BJ (cell line): Measurements from ENCODE around the gene BSDC1. TPM values are rescaled to one million over a fixed set of nuclear protein-coding genes. Genes with fewer than 3 reads are reported as not detected.

Experiments
- CTCF ChIA-PET: fragments of 350-600 bp; formaldehyde crosslinking; extraction: SDS; loops from one replicate; lab custom pipeline; 2021; ENCODE audit warnings: antibody characterized with exemption, inconsistent platforms; lab: Yijun Ruan, JAX
- POLR2A ChIA-PET: fragments of 300-600 bp; sonication (Branson Sonifier 250); formaldehyde crosslinking; extraction: SDS; loops from one replicate; lab custom pipeline; 2021; ENCODE audit warnings: antibody characterized with exemption; lab: Charles Lee
- DNase-seq: peaks from one replicate; pipeline ENCODE4 v3.0.0-alpha.2; 2011; ENCODE audit warnings: low read depth
- H3K27me3 ChIP-seq: 2 replicates; pipeline ENCODE4 v1.6.0; 2011; ENCODE audit warnings: low read length; ENCODE audit not compliant: control insufficient read depth, insufficient read depth
- H3K36me3 ChIP-seq: 2 replicates; pipeline ENCODE4 v1.5.1; 2011; ENCODE audit warnings: low read length; ENCODE audit not compliant: control insufficient read depth, insufficient read depth
- H3K4me3 ChIP-seq: 2 replicates; pipeline ENCODE4 v1.5.1; 2011; ENCODE audit warnings: low read depth, mild to moderate bottlenecking, control low read depth, low read length
- CTCF ChIP-seq: IDR thresholded peaks from 2 replicates; pipeline ENCODE4 v1.5.1; 2011; ENCODE audit warnings: low read depth, mild to moderate bottlenecking, control low read depth, inconsistent platforms, low read length, moderate library complexity; ENCODE audit not compliant: insufficient read depth
- polyA plus RNA-seq: library from polyadenylated mRNA; depleted of rRNA; stranded (reverse); fragments of >200 nt; gene quantifications from 2 replicates; pipeline ENCODE4 v1.2.3, GENCODE V29; 2011

BSDC1 gene
- polyA plus RNA-seq, 1 experiment: 74.1 TPM

GRCh38 chr1:32373996-32374592, 20.1 kb downstream of the BSDC1 start:
- ChIA-PET POLR2A (no interaction called here), CTCF (interaction anchor here (0.8 to 2.1 kb wide), 3 partner anchors 14 to 139 kb away, joined by 3 to 6 read pairs (median 3); no protein-coding TSS in a partner anchor)
- Histone ChIP-seq H3K27me3 (no peaks in the 10 kb centered on the region), H3K4me3 (no peak overlapping the region), H3K36me3 (peaks cover 40% of the 10 kb centered on the region)
- no peak for TF ChIP-seq CTCF
- DNase-seq: no peak

- H3K4me3 ChIP-seq: no peak overlapping the region
- no peak for TF ChIP-seq CTCF
- ChIA-PET POLR2A (interaction anchor here (0.6 kb wide), 1 partner anchor 81 kb away, joined by 3 read pairs; no protein-coding TSS in a partner anchor), CTCF (interaction anchor here (0.5 to 2.1 kb wide), 3 partner anchors 28 to 173 kb away, joined by 3 to 6 read pairs (median 3); no protein-coding TSS in a partner anchor)
- H3K27me3 ChIP-seq: no peaks in the 10 kb centered on the region
- no peak for DNase-seq
- H3K36me3 ChIP-seq: peaks cover 34% of the 10 kb centered on the region
Observed at GRCh38 chr1:32372149-32372756, 22.0 kb downstream of the BSDC1 start.

GRCh38 chr1:32367912-32368635, 26.2 kb downstream of the BSDC1 start:
- Histone ChIP-seq H3K27me3 (no peaks in the 10 kb centered on the region), H3K4me3 (no peak overlapping the region), H3K36me3 (peaks cover 31% of the 10 kb centered on the region)
- ChIA-PET CTCF (no interaction called here), POLR2A (no interaction called here)
- no peak for TF ChIP-seq CTCF
- DNase-seq: no peak

GRCh38 chr1:32365445-32365844, 28.8 kb downstream of the BSDC1 start:
- no peak for DNase-seq
- CTCF ChIA-PET: interaction anchor here (1.0 kb wide), 1 partner anchor 35 kb away, joined by 3 read pairs; no protein-coding TSS in a partner anchor

More at GRCh38 chr1:32365445-32365844, 28.8 kb downstream of the BSDC1 start:
- peaks cover 20% of the 10 kb centered on the region for H3K36me3 ChIP-seq
- no peaks in the 10 kb centered on the region for H3K27me3 ChIP-seq
- TF ChIP-seq CTCF: no peak
- no peak overlapping the region for H3K4me3 ChIP-seq
- POLR2A ChIA-PET: no interaction called here
